NCI-H1417 treated with DMSO at 0.1 percent for 48 hours (cell line): Measurements from ENCODE around the gene TMEM218.

ENCODE experiments used
- DNase-seq: peaks from one replicate; lab custom pipeline; 2025; lab: John Stamatoyannopoulos, UW

The TMEM218 gene

DNA sequence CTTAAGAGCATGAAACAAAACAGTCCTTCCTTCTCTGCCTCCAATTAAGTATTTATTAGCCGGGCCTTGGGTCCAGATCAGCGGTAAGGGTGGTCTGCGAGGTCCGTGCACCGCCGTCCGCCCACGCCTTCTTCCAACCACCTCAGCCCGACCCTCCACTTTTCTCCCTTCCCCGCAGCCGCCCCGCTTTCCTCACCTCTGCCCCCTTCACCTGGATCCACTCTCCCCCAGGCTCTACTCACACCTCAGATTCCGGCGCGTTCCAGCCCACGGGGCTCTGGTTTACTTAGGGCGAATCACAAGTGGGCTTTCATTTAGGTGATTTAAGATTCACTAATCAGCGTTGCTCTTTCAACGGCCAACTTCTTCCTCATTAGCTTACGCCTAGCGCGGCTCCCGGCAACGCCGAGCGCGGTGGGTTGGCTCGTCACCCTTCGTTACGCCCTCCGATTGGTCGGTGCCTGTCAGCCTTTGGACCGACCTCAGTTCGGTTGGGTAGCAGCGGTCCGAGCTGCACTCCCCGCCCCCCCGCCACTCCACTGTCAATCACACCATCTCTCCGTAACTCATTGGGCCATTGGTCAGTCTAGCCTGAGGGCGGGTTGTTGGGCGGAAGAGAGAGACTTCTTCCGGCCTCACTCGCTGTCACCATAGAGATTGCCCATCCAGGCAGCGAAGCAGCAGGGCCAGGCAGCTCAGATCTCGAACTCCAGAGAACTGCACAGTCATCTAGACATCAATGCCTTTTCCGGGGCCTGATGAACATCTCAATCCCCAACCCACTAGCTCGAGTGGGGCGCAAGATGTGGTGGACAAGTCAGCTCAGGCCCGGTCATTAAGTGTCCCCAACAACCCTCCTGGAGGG, at the start of gene TMEM218:
TMEM218 (minus strand) TSS at position 284 of the 865 bp plus-strand sequence. CDS start 9,385 bp downstream, outside the sequence.
- DNase-seq: peak; percentile 98

DNA sequence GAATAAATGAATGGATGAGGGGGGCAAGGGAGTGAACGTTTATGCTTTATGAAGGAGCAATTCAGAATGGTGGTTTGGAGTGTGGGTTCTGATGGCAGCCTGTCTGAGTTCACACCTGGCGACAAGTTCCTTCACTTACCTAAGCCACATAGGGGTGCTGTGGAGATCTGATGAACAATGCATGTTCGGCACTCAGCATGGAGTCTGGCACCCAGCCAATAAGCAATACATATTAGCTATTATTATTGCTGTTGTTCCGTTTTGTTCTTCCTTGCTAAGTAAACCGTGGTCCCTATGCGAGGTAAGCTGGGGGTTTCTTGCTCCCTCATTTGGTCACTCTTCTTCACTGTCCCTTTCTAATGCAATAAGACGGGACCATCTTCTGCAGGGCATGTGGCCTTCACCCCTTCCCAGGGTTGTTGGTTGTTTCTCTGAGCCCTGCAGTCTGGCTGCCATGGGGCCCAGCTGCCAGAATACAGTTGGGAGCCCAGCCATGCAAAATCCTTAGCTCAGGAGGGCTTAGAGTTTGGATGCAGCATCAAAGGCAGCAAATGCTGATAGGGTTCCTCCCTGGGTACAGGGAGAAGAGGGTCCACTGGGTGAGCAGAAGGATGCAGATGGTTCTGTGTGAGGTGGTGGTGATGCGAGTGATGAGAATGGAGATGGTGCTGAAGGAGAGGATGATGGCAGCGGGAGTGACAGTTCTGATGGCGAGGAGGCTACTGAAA, 46.7 kb upstream of the TMEM218 start:
- peak; percentile 4 for DNase-seq

DNA sequence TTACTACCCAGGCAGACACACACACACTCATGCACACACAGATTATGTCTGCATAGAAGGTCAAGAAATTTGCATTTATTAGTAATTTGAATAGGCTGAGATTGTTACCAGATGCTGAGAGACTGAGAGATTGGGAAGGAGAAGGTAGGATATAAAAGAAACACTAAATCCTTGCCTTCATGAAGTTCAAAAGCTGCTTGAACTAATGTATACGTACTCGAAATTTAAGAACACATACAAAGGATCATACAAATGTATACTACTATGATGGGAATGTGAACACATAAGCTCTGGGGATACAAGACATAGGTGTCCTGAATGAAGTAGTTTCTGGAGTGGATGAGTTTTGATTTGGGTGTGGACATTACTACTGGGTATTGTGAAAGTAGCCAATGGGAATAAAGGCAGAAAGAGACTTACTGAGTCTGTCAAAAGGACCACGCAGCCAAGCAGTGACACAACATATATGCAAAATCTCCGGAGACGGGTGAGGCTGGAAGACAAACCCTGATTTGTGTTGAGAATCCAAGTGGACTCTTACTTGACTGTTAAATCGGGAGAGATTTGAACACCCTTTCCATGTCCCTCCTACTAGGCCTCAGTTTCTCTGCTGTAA, 45.8 kb upstream of the TMEM218 start:
- DNase-seq: no peak

DNA sequence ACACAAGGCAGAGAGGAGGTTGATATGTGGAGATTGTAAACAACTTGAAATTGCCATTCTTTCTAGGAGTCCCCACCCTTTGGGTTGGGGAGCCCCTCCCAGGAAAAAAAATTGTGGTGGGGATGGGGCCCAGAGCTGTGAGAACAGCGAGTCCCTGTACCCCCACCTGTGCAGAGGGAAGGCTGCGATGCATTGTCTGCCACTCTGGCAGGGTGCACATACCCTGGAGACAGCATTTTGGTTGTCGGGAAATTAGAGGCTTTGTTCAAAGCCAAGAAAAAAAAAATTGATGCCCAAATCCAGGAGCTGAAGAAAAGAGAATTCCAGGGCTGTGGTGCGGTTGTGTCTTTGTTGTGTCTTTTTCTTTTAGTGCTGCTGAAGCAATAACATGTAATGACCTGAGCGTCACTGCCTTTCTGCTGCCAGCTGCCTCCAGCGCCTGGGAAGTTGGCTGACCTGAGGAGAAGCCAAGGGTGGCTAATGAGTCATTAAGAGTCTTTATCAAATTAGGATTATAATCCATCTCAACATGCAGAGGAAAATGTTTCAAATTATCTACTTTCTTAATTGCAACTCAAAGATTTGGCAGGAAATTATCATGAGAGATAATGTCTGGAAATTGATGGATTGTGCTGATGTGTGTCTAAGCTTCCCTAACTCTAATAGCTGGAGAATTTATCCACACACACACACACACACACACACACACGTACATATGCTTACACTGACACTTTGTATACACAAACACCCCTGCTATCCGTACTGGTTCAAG, 45.1 kb upstream of the TMEM218 start:
- DNase-seq: no peak

DNA sequence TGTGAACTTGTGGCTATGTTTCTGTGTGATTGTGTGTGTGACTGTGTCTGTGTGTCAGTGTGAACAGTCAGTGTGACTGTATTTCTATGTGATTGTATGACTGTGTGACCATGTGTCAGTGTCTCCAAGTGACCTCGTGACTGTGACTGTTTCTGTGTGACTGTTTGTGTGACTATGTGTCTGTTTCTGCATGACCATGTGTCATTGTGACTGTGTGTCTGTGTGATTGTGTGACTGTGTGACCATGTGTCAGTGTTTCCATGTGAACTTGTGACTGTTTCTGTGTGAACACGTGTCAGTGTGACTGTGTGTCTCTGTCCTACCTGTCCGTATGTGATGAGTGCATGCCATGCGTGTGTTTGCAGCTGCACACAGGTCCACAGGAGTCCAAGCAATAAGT, 44.3 kb upstream of the TMEM218 start:
- no peak for DNase-seq

DNA sequence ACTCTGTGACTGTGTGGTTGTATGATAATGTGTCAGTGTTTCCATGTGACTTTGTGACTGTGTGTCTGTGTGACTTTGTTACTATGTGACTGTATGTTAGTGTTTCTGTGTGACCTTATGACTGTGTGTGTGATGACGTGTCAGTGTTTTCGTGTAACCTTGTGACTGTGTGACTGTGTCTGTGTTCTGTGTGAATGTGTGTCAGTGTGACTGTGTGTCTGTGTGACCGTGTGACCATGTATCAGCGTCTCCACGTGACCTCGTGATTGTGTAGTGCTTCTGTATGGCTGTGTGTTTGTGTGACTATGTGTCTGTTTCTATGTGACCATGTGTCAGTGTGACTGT, 43.6 kb upstream of the TMEM218 start:
- DNase-seq: no peak

DNA sequence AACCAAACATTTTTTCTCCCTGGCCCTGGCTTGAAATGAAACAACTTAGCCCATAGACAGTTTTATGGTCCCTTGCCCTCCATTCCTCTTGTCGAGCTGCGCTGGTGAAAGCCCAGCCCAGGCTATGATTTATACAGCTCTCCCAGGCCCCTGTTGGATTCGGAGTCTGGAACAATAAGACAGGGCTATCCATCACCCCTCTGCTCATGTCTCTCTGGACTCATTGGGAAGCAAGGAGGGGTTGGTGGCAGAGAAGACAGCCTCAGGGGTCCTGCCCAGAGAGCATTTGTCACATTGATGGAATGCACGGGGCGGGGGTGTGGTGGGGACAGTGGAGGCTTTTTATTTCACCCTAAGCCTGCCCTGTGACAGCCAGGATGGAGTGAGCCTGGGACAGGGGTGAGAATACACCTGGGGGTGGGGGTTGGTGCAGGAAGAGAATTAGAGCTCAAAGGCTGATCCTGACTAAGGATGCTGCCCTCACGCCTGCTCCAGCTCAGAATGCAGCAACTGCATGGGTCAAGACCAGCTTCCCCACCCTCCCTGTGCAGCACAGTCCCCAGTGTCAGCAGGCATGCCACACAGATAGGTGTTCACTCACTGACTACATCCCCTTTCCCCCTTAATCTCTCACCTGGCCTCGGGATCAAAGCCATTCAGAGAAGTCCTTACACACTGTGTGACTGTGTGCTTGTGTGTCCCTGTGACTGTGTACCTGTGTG, 43.1 kb upstream of the TMEM218 start:
- DNase-seq: no peak

DNA sequence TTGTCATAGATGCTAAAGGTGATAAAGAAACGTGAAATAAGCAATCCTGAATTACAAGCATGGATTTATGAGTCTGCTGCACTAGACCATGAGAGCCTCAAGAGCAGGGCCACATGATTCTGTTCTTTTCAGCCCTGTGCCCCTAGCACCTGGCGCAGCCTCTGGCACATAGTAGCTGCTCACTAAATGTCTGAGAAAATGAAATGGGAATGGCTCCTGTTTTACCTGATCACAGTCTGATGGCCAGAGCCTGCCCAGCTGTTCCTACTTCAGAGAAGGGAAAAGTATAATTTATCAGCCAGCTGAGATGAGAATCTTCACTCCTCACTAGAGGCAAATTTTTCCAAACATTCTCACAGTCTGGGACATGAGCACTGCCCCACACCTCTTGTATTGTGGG, 42.4 kb upstream of the TMEM218 start:
- no peak for DNase-seq

DNA sequence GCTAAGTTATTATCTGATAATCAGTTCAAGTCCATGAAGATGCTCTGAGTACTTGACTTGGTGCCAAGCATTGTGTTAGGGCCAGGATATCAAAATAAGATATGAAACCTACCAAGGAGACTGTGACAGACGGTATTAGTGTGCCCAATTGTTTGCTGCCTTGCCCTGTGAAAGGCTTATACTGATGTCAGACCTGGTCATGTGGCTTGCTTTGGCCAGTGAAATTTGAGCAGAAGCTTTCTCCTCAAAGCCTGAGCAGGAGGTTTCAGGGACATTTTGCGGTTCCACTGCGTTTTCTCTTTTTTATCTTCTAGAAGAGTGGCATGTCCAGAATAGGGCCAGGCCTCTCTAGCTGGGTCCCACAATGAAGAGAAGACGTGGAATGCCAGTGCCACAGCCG, 37.3 kb upstream of the TMEM218 start:
- no peak for DNase-seq

DNA sequence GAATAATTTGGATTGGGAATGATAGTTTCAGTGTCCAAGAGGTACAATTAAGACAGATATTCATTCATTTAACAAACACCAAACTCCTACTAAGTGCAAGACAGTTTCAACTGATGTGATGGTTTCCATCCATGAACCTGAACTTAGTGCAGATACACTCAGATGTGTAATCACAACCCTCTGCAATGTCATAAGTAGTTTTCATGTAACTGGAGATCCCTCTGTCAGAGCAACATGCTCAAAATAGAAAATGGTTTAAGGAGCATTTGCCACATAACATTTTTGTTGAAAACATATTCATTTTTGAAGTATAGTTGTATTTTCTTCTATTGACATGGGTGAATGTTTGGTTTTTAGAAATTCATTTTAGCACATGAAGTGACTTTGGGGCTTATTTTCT, 36.6 kb upstream of the TMEM218 start:
- DNase-seq: no peak

DNA sequence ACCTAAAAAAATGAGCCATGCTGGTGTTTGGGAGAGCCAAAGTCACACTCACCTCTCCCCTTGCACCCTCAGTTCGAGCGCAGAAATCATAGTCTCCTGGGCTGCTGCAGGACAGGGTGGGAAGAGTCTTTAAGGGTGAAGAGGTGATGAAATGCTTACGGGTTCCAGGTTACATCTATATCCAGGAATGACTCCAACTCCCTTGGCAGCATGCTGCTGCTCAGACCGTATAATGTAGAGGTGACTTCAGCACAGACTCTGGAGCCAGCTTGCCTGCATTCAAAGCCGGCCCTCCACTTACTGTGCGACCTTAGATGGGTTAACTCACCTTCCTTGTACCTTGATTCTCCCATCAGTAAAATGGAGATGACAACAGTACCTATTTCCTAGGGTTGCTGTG, 35.9 kb upstream of the TMEM218 start:
- no peak for DNase-seq

DNA sequence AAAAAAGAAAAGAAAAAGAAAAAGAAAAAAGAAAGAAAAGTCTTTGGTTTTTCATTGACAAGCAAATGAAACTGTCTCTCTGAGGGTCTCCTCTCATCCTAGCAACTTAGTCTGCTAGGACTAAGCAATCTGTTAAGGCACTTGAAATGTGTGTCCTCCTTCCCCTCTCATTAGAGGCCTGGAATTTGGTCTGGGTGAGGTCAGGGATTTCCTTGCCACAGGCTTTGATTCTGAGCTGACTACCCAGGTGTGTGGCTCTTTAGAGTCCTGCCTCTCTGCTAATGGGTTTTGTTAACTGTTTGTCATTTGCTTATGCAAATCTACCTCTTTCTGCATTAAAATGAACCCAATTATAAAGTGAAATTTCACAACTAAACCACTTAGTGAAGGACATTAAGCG, 34.8 kb upstream of the TMEM218 start:
- DNase-seq: no peak

DNA sequence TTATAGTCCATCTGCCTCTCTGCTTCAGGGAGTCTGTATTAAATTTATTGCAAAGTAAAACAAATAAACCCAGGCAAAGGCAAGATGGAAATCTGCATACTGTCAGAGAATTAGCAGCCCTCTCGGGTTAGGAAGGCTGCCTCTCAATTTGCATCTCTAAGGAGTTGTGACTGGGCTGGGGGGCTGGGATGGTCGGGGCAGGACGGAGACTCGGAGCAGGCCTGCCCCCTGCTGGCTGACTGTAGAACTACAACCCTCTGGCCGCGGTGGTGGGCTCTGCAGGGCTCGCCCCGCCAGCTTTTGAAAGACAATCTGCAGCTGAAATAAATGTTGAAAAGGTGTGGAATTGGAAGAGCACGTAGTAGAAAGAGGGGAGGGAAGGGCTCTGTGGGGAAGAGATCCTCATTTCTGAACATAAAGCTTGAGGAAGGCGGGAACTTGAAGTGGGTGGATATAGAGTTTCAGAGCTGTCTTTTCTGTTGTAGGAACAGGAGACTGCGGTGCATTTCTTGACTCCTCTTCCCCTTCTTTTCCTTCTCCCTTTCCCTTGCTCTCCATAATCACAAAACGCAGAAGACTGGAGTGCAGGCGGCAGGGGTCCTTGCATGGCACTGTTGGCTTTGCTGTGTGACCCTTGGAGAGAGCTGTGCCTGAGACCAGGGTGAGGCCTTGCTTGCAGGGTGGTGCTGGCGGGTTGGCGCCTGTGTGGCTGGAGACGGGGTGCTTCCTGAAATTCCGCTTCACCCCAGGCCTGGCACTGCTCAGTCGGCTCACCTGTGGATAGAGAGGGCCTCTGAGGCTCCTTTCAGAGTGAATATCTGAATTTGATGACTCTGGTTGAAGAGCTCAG, 30.5 kb upstream of the TMEM218 start:
- DNase-seq: no peak

DNA sequence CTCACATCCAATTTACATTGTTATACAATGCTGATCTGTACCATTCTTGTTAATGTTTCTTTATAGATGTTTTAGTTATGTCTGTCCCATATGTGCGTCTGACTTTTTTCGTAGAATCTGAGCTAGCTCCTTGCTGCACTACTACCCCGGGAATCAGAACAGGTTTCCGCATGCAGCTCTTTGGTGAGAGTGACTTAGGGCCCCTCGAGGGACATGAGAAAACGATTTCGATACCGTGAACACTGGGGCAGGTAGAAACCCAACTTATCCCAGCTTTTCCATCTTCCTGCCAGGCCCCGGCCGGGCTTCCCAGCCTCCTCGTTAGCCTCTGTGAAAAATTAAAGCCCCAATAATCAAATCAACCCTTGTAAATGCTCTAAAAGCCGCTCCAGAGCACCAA, 29.8 kb upstream of the TMEM218 start:
- DNase-seq: no peak

DNA sequence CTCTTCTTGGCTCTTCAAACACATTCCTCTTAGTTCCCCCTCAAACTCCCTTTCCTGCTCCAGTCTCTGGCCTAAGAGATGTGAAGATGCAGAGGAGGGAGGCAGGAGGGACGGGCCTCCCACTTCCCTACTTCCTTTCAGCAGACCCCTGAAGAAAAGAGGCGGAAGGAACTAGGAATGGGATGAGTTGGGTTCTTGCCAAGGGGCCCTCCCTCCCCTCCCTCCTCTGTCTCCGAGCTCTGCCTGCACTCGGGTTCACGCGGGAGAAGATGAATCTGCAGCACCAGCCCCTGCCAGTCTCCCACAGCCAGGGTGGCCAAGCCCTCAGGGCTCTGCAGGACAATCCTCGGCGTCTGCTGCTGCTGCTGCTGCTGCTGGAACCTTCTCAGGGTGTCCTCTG, 28.8 kb upstream of the TMEM218 start:
- no peak for DNase-seq

DNA sequence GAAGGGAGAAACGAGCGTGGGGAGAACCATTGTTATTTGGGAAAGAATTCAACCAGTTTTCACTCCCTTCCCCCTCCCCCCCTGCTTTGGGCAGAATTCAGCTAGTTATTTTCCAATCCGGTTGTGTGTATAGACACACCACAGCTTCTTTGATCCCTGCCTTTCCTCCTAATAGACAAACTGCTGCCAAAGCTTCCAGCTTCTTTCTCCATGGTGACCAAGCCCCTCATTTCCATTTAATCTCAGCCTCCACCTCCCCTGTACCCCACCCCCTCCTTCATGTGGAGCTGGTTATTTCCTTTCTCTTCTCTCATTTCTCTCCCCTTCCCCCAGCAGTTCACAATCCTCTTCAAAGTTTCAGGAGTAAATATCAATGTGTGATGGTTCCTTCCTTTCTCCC, 28.4 kb upstream of the TMEM218 start:
- no peak for DNase-seq

DNA sequence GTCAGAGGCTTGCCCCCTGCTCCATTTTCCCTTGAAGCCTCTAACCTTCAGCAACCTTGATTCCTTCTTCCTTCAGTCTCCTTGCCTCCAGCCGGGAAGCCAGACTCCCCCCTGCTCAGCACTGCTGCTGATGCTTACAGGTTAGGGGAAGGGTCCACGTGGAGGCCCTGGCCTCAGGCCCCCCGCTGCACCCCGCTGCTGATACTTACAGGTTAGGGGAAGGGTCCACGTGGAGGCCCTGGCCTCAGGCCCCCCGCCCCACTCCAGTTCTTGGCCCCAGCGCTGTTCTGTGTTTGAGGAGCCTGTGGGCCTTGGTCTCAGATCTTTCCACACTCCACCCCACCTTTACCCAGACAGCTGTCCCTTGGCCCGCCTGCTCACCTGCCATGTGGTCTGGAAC, 27.5 kb upstream of the TMEM218 start:
- no peak for DNase-seq

DNA sequence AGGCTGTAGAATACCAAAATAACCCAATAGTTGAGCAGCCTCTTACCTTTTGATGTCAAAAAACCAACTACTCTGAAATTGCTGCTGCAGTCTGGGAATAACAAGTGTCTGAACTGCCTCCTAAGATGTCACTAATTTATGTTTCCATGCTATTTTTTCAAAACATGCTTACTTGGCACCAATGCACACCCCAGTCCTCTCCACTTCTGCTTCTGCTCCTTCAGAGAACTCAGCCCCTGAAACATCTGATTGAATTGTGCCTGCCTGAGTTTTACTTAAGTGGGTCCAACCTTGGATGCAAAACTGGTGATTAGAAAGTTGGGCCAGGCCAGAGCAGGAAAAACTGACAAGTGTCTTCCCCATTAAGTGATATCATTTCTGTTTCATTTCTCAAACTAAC, 24.6 kb upstream of the TMEM218 start:
- no peak for DNase-seq

DNA sequence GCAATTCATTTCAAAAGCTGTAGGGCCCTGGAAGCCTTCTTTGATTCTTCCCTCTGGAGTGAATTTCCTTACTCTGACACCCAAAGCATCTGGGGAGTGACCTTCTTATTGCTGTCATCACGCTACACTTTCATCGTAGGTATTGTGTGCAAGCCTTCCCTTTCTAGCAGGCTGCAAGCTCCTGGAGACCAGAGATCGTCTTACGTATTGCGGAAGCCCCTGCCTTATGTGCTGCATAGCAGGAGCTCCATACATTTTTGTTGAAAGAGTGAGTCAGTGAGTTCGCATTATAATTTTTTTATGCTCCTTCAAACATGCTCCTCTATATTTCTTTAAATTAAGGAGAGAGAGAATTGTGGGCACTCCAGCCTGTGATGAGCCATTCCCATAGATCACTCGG, 21.2 kb upstream of the TMEM218 start:
- no peak for DNase-seq

DNA sequence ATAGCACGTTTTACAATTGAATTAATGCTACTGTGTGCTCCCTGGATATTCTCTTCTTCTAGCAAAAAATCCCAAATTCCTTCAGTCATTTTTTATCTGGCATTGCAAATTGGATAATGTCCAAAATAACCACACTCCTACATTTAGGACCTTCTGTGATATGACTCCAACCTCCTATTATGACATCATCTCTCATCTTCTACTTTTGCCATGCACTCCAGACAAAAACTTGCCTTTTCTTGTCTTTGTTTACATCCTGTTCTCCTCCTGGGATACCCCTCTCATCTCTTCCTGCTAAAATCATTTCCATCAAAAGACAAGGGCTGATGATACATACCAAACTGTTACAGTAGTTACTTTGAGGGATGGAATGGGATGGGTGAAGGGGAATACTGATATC, 20.6 kb upstream of the TMEM218 start:
- no peak for DNase-seq
